Measurements from ENCODE around the gene RBMS3. TPM values are rescaled to one million over a fixed set of nuclear protein-coding genes. Genes with fewer than 3 reads are reported as not detected.
"Not testable (repeated sequence)": the region's sequence is repeated elsewhere in the genome, so short reads cannot be mapped to it uniquely, and the experiment has no call there.

Gene RBMS3
- polyA plus RNA-seq, 1 donor: 28.5 TPM

DNA sequence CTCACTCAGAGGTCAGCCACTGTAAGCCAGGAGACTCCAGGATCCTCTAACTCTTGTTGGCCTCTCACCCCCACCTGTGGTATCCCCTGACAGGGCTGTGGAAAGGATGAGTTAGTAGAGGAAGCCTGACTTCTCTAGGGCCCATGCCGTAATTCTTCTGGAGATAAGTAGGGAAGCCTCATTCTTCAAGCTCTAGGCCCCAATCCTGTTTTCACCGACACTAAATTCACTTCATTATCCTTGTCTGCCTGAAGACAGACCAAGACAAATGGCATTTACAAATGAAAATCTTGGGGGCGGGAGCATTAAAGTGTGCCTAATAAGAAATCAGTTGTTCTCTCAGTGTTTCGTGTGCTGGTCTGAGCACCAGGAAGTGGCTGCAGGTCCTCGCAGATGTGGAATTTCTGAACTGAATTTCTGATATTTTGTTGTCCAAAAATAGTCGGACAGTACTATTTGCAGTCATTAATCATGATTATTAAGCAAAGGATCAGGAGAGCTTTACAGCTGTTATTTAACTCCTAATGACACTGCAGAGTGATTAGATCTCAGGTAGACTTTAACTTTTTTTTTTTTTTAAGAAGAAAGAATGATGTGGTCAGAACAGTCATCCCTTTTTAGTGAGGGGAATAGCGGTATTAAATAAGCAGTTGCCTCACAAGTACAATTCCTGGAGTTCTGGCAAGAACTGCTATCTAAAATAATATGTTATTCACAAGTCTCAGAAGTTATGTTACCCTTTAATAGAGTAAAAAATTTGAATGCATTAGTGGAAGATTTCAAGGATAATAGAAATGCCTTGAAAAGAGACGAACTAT, 58.4 kb downstream of the RBMS3 start:
- no peak for DNase-seq (ENCODE audit: low read depth)

DNA sequence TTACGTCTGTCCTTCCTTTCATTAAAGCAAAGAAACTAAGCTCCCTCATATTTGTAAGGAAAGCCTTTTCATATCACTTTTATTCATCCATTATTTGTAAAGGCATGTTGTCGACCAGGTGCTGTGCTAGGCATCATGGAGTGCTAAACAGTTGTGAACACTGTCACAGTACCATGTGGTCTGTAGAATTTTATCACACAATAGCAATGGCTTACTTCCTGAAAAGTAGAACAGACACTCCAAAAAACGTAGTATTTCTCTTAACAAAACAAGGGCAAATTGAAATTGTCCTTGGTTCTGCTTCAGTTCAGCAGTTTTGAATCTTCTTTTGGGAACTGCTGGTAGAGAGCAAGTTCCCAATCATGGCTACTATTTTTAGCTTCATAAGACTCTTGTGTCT, 63.3 kb downstream of the RBMS3 start:
- no peak for DNase-seq (ENCODE audit: low read depth)

DNA sequence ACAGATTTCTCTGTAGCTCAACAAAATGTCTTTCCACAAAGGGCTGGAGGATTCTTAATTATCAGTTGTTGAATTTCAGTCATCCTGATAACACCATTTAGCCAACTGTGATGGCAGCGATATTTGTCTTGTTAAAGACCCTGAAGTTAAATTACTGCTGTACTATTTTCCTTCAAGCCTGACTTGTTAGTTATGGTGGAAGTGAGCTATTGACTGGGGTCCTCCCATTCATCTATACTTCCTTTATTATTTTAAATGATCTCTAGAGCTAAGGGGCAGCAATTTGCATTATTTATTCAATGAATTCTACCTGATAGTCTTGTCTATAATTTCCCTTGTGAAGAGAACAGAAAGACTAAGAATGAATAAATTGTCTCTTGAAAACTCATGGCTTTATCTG, 64.1 kb downstream of the RBMS3 start:
- no peak for DNase-seq (ENCODE audit: low read depth)

DNA sequence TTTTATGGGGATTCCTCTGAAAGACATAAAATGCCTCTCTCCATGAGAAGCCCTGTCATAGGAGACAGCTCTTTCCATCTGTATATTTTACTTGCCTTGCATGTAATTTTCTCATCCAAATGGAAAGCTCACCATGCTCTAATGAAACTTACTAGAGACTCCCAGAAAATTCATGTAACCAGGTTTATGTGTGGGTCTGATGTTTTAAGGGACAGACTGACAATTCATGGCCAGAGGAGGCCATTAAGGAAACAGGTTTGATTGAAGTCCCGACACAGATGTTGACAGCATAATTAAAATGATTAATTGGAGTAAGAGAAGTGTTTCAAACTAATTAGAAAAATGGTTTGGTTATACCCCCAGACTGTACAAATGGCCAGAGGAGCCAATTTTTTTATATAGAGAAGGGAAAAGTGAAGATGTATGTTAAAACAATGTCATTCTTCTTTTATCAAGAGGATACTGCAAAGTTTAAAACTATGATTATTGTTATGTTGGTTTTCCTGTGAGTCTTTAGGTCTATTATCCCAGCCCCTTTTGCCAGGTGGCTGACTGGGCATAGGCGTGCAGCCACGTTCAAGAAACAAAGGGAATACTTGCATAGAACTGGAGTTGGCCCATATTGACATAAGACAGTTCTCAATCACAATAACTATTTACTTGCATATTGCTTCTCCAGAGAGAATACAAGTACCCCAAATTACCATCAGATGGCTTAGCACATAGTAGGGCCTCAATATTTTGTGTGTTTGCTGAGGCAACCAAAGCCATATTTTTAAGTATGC, 64.8 kb downstream of the RBMS3 start:
- no peak for DNase-seq (ENCODE audit: low read depth)

DNA sequence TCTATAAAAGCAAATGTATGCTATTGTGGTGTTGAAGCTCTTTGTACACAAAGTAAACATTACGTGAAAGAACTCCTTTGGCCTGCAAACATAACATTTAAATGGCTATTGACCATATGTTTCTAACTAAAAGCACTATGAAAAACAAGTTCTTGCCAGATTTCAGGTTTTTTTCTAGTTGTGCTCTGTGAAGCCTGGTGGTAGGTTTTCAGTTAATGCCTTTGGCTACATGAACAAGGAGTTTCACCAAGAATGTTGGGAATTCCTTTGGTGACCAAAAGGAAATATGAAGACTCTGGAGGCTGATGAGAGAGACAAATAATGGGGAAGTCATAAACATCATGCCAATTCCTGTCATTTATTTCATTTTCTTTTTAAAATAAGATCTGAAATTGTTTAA, 66.0 kb downstream of the RBMS3 start:
- DNase-seq (ENCODE audit: low read depth): no peak

DNA sequence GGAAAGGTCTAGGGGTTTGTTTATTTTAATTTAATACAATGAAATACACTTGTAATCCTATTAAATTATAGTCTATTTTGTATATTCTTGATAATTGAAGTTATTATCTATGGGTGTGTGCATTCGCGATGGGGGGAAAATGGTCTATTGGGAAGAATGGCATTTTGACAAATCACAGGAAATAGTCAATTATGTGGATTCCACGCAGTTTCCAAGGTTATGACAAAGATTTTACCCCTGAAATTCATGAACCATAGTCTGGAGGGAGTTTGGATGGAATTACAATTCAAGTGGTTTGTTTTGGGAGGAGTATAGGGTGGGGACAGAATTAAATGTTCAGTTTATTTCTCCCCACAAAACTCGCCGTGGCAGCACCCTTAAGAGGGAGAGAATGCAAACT, 66.5 kb downstream of the RBMS3 start:
- no peak for DNase-seq (ENCODE audit: low read depth)

DNA sequence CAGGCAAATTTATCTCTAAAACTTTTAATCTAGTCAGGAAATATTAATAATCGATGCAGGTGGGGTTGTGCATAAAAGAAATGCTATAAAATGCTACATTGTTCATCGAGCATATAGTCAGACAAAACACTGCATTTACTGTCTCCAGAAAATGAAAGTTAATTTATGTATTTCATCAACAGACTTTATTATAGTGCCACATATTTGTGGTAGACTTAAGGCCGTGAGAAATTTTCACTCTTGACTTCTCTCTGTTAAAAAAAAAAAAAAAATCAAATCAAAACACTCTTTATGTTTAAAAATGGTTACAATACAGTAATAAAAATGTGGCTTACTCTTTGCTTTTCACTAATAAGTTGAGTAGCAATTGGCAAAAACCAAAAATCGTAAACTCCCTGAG, 67.4 kb downstream of the RBMS3 start:
- DNase-seq (ENCODE audit: low read depth): no peak

DNA sequence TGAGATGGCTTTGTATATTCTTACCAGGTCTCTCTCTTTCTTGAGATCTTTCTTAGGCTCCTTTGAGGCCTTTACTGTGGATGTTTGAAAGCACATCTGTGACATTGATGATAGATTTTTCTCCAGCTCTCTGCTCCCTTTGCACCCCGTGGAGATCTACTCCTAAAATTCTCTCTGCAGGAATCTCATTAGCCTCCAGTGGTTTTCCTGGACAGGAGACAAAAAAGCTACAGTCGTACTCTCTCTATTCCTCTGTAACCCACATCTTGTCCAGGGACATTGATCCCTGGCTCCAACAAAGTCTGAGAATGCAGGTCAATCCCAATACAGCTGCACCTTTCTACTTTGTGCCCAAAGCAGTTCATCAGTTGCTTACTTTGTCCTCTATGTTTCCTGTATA, 68.2 kb downstream of the RBMS3 start:
- no peak for DNase-seq (ENCODE audit: low read depth)

DNA sequence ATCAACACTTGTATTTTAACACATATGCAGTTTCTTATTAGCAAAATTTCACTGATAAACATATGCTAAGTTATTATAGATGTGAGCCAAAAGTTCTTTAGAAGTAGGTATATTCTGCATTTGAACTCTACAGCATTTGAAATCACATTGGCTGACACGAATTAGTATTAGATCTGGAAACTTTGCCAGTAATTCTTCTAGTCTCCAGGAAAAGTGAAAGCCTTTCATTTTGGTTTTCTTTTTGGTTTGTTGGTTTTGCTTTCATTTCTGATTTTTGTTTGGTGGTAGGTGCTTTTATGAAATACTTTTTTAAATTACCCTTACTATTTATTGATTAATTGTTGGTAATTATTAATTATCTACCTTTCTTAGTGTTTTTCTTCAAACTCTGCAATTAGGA, 72.9 kb downstream of the RBMS3 start:
- DNase-seq (ENCODE audit: low read depth): no peak

DNA sequence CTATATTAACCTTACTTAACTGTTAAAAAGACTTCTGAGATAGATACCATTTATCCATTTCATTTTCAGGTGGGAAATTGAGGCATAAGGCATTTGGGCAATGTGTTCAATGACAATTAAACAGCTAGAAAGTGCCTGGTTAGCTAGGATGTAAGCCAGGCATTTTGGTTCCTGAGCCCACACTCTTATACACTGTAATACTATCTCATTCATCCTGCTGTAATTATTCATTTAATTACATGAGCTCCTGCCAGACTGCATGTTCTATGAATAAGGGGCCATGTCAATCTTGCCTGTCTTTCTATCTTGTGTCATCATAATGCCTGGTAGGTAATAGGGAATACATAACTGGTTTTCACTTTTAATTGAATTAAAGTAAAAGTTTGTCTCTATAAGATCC, 74.0 kb downstream of the RBMS3 start:
- no peak for DNase-seq (ENCODE audit: low read depth)

DNA sequence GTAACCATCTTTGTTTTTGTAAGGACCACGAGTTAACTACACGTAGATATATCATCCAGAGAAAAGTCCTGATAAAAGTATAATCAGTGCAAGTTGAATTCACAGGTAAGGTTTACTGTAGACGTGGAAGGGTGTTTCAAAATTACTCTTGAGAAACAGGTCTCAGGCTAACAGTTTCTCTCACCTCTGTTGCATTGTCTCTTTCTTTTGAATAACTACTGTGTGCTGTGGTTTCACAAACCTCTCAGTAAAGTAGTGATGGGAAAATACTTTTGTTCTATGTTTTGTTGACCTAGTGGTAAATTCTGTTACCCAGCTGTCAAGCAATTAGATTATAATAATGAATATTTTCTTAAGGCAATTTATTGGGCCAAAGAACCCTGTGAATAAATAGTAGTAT, 75.2 kb downstream of the RBMS3 start:
- DNase-seq (ENCODE audit: low read depth): no peak

DNA sequence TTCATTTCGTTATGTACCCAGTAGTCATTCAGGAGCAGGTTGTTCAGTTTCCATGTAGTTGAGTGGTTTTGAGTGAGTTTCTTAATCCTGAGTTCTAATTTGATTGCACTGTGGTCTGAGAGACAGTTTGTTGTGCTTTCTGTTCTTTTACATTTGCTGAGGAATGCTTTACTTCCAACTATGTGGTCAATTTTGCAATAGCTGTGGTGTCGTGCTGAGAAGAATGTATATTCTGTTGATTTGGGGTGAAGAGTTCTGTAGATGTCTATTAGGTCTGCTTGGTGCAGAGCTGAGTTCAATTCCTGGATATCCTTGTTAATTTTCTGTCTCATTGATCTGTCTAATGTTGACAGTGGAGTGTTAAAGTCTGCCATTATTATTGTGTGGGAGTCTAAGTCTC, 79.4 kb downstream of the RBMS3 start:
- DNase-seq (ENCODE audit: low read depth): not testable (repeated sequence)

DNA sequence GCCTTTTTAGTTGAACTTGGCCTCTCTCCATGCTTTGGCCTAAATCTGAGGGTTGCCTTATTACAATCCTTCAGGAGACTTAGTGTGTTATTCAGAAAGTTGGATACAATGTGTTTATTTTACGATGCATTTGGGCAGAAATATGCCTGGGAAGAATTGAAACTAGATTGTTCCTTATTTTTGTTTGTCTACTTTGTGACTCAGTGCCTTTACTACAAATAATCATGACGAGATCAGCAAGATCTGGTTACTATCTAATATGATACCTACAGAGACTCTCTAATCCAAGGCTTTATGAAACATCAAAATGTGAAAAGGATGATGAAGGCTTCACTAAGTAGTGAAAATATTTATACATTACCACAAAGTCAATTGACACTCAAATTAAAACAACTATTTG, 82.2 kb downstream of the RBMS3 start:
- no peak for DNase-seq (ENCODE audit: low read depth)

DNA sequence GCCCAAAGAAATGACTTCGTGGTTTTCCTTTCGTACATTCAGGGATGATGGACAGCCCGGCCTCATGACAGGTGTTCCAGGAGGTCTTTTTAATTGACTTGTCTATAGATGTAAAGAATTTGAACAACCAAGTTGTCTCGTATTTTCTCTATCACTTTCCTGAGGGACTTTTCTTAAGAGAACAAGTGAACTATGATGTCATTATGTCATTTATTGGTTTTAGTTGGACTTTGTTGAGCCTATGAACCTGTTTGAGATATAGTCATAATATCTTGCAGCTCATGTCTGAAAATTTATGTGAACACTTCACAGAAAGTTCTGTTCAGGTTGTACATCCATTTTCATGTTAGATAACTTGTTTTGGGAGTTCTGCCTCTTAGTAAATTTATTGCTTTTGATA, 89.2 kb downstream of the RBMS3 start:
- no peak for DNase-seq (ENCODE audit: low read depth)

DNA sequence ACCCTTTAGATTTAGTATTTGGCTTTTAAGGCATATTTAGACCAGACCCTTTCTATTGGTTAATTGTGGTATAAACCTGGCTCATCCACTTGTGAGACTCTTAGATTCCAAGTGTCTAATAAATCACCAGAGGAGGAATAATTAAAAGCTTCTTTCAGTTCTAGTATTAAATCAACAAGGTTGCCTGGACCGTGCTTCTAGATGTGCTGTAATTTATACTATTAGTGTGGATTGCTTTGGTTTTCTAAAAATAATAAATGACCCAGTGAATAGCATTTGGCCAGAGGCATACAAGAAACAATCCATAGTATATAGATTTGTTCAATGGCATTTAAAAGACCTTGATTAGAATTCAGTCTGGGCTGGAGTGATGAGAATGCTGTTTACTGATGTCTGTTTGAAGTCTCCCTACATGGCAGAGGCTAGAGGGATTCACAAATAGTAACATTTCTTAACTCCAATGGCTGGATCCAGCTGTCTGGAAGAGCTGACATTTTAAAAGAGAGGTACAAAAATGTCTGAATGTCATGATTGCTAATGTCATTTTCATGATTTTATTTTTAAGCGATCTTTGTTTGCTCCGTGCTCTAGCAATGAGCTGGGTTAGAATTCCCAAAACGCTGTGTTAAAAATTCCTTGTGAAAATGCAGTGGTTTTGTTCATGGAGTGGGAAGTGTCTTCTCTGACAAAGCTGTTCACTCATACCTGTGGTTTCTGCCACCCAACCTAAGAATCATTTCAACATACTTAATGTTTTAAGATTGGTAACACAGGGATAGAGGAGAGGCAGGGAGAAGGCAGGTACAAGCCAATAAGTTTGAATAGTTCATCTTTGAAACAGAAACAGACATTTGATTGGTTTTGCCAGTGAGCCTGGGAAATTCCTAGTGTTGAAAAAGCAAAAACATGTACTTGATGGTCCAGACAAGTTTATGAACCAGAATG, 89.9 kb downstream of the RBMS3 start:
- DNase-seq (ENCODE audit: low read depth): no peak

DNA sequence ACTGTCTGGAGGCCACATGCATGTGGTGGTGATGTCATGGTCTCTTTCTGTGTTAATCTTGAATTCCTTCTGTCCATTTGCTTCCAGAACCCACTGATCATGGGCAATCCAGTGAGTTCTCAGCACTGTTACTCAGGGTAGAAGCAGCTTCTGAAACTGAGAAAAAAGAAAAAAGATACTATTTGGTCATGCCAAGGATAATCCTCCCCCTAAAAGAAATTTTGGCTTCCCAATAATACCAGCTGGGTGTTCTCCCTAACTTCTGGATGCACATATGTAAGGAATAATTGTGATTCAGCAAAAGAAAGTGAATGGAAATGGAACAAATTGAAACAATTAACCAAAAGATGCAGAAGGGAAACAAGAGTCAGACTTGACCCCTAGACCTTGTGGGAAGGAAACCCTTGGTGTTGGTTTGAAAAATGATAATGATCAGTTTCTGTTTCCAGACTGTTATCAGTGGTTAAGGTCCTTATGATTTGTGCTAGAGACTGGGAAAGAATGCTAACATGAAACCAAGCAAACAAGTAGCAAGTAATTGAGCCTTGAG, 92.3 kb downstream of the RBMS3 start:
- DNase-seq (ENCODE audit: low read depth): no peak

DNA sequence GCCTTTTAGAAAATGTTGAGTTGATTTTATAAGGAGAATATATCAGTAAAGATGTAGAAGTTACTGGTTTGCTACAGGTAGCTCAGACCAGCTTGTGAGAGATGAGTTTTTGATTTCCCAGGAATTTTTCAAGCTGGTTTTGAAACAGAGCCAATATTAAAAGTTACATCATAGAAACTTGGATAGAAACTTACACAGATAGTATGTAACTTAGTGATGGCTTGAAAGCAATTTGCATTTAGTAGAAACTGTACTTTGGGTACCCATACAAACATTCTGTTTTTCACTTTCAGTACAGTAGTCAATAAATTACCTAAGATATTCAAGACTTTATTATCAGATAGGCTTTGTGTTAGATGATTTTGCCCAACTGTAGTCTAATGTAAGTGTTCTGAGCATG, 93.4 kb downstream of the RBMS3 start:
- no peak for DNase-seq (ENCODE audit: low read depth)

DNA sequence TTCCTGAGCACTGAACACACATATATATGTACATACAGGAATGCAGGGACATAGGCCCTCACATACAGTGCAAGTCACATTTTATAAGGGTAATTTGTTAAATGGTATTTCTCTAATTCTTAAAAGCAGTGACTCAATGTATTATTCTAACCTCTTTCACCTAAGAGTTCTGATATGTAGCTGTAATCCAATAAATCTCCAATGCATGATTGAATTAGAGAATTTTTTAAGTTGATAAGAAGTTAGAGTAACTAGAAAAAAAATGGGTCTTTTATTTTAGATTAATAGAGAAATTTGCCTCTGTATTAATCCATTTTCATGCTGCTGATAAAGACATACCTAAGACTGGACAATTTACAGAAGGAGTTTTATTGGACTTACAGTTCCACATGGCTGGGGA, 98.2 kb downstream of the RBMS3 start:
- DNase-seq (ENCODE audit: low read depth): no peak

DNA sequence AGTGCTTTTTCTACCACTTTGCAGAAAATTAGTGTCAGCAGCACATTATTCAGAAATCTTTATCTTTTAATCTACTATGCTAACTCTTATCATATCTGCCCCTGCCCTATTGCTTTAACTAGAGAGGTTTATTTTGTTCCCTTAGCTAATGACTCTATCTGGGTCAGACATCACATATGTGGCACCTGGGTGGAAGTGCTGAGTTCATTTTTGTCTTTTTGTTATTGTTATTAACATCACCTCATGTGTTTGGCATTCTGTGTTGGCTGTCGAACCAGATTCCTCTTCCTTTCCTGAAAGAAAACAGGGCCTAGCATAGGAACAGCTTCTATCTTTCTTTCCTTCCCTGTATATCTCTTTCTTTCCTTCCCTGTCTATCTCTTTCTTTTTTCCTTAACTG, 100.7 kb downstream of the RBMS3 start:
- no peak for DNase-seq (ENCODE audit: low read depth)

DNA sequence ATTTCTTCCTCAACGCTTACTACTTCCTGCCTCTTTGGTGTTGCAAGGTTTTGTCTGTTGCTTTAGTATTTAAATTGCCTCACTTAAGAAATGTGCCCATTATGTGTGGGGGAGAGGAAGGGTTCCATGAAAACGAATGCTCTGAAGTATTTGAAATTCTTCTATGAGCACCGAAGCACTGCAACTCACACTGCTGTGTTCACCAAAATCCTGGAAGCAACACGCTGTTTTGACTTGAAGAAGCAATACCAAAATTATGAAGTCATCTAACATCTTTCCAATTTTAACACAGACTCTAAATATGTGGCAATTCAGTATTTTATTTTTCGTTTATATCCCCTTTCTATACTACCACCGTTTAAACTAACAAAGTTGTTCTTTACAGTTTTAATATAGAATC, 101.5 kb downstream of the RBMS3 start:
- no peak for DNase-seq (ENCODE audit: low read depth)

DNA sequence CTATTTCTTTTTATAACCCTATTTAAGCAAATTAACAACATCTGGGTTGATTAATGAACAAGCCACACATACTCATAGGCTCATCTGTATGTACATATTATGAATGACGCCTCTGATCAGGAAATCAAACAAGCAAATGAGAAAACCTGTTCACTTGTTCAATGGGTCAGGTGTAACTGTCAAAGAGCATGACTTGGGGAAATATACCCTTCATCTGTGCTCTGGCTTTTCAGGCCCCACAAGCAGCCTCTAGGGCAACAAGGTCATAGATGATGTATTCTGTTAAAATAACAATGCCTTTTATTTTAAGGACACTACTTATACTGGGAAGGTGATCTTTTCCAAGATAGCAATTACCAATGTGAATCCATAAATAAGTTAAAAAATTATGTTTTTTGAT, 102.0 kb downstream of the RBMS3 start:
- no peak for DNase-seq (ENCODE audit: low read depth)

DNA sequence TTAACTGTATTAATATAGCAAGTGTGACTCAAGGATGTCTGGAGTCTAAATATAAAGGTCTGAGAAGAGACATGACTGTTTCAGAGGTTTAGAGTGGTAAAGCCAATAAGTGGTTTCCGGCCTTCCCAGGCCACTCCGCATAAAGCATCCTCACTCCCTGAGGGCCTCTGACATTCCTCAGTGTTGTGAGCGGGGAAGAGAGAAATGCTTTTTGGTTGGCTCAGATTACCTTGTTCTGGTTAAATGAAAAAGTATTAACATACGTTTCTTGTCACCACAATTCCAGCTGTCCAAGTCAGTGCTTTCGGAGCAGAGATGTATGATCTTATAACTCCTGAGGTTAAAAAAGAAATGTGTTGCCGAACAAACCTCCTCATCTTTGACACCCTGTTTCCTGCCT, 103.8 kb downstream of the RBMS3 start:
- DNase-seq (ENCODE audit: low read depth): no peak
